Retinal pigment epithelial cell (primary cell): ENCODE results near the gene CABLES1.

Experiments used
- DNase-seq: peaks from one replicate; pipeline ENCODE4 v3.0.0-alpha.2; 2010; ENCODE audit warnings: low read depth
- H3K4me3 ChIP-seq: 2 replicates; pipeline ENCODE4 v1.5.1; 2011; ENCODE audit warnings: mild to moderate bottlenecking, low read length, control low read depth, moderate library complexity
- TF ChIP-seq, protein P1 (sequence below): conservative IDR thresholded peaks from 2 replicates; pipeline ENCODE4 v1.5.1; 2011; ENCODE audit warnings: low read depth, low read length, control low read depth, inconsistent platforms

The CABLES1 gene

DNA sequence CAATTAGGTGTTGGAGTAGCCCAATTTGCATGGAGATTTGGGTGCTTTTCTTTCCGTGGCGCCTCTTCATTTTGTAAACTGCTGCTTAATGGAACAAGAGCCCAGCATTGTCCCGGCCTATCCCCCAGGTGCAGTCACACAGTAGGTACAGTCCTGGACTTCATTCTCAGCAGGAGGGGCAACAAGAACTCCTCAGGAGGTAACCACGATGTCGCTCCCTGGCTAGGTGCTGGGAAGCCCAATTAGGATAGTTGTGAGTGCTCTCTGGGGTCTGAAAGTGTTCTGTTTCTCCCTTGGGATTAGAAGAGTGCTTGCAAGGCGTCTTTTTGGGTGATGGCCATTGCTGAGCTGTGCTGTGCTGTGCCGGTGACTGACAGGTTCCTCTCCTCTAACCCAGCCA lies 53.8 kb downstream of the CABLES1 start:
- TF ChIP-seq, protein P1, sequence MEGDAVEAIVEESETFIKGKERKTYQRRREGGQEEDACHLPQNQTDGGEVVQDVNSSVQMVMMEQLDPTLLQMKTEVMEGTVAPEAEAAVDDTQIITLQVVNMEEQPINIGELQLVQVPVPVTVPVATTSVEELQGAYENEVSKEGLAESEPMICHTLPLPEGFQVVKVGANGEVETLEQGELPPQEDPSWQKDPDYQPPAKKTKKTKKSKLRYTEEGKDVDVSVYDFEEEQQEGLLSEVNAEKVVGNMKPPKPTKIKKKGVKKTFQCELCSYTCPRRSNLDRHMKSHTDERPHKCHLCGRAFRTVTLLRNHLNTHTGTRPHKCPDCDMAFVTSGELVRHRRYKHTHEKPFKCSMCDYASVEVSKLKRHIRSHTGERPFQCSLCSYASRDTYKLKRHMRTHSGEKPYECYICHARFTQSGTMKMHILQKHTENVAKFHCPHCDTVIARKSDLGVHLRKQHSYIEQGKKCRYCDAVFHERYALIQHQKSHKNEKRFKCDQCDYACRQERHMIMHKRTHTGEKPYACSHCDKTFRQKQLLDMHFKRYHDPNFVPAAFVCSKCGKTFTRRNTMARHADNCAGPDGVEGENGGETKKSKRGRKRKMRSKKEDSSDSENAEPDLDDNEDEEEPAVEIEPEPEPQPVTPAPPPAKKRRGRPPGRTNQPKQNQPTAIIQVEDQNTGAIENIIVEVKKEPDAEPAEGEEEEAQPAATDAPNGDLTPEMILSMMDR, result no peak
- no peak for DNase-seq
- no peak overlapping the region for H3K4me3 ChIP-seq

DNA sequence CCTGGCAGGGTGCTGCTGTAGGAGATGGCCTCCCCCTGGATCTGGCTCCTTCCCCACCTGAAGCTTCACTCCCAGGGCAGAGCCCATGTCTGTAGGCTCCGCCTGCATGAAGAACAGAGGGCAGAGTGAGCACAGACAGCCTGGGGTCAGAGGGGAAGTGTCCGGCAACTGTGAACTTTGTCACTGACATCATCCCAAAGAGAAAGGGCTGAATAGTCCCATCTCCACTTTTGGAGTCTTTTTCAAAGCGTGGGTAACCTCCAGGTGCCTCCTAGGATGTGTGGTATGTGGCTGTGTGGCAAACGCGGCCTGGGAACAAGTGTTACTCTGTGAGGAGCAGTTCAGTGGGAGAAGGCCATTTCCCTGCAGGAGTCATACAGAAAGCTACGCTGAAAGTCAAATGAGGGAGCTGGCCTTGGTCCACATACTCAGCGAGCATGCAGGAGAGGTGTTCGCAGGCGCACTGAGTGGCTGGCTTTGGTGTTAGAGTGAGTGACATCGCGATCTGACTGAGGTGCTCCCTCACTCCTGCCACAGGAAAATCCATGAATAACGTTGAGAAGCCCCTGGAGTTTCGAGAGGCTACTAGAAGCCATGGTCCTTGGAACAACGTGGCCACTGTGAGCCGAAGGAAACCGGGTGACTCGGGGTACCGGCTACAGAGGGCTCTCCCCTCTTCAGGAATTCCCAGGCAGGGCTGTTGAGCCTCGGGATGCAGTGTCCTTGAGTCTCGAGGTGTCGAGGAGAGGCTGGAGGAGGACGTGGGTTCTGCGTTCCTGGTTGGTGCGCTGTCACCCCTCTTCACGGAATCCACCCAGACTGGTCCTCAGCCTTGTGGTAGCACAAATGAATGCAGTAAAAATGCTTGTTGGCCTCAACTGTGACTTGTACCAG lies 54.7 kb downstream of the CABLES1 start:
- TF ChIP-seq, protein P1, result no peak
- DNase-seq, result no peak
- no peak overlapping the region for H3K4me3 ChIP-seq

DNA sequence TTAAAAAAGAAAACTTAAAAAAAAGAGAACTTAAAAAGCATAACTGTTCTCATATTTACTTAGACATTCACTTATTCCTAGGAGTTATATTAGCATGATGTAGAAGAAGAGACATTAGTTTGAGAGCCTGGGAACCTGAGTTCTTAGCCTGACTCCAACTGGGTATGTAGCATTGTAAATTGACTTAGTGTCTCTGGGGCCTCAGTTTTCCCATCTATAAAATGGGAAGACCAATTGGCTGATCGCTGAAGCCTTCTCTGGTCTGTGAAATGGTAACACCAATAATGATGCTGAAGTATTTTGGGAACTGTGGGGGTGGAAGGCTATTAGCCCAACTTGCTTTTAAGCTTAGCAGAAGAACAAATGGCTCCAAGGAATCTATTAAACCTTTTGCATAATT lies 55.9 kb downstream of the CABLES1 start:
- H3K4me3 ChIP-seq, result no peak overlapping the region
- no peak for DNase-seq
- TF ChIP-seq, protein P1, result no peak

DNA sequence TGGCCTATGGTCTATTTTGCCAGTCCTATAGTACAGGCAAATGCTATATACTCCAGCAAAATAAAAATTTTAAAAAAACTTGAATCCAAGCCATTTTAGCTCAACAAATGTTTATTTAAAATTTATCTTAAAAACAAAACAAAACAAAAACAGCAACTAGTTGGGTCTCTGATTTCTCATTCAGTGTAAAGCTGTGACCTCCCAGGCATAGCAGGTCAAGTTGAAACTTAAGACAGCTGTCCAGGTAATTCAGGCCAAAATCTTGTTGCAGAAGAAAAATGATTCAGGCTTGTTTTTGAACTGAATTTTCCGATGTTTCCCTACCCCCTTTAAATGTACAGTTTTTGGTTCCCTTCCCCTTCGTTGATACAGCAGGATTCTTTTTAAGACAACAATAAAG lies 58.5 kb downstream of the CABLES1 start:
- no peak for DNase-seq
- TF ChIP-seq, protein P1, result no peak
- no peak overlapping the region for H3K4me3 ChIP-seq

DNA sequence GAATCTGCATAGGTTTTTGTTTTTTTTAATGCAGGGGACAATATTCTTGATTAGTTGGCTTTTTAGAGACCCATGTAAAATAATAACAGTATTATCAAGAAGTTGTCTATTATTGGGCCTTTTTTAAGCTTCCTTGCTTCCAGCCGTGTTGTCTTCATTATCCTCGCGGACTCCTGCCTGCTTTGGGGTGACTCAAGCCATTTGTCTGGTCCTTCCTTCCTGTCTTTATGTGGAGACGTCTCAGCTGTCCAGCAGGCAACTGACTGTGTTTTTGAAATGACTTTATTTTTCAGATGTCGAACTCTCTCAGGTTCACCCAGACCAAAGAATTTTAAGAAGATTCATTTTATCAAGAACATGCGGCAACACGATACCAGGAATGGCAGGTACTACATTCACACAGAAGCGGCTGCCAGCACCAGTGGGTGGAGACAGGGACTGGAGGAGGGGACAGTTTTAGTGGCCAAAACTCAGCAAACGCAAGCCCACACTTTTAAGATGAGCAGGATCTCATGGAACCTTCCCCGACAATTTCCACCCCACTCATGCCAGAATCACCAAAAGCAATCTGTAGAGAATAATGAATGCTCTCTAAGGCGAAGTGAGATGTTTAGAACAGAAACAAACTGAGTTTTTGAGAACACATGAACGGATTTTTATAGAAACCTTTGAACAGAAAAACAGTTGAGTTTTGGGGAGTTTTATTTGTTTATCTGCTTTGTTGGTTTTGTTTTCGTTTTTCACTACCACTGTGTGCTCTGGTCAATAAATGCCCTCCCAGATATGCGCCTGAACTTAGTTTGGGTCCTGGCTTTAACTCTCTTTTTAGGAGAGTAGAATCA lies 59.1 kb downstream of the CABLES1 start:
- TF ChIP-seq, protein P1, result no peak
- DNase-seq, result no peak
- H3K4me3 ChIP-seq, result no peak overlapping the region

DNA sequence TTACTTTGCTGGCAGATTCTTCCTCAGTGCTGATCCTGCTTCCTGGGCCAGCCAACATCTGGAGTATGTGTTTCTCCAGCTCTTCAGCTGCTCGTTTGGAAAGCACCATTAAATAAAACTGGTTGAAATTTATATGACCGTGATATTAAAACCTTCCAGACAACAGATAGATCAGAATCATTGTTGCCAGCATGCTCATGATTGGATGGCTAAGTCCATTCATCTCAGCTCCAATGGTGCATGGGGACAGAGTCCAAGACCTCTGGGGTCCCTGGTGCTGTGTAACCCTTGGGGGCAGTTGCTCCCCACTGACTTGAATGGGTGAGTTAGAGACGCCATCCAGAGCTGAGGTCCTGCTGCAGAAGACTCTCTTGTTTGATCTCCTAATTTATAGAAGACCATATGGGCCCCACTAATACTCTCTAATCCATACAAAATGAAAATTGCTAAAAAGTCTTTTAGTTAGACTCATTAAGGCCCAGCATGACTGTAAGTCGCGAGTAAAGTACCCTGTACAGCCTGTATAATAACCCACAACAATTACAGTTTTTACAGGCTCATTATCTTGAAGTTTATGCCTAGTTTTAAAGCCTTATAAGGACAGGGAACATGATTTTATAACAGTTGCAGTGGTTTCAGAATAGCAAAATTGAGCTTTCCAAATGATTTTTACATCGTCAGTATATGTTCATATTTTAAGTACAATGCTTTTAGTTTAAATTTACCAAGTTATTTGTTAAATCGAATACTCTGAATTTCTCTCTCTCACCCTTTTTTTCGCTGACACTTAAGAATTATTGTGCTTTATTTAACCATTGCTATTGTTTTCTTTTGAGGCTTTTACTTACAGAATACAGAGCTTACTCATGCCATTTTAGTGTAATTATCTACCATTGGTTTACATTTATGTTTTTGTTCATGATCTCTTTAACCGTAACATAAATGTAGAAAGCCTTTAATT lies 60.0 kb downstream of the CABLES1 start:
- TF ChIP-seq, protein P1, result no peak
- DNase-seq, result no peak
- H3K4me3 ChIP-seq, result no peak overlapping the region
